OCI-LY7 (cell line): ENCODE data around the gene RBM18. TPM values are rescaled to one million over a fixed set of nuclear protein-coding genes. Genes with fewer than 3 reads are reported as not detected.

Source experiments
- BruUV-seq: library from RNA; stranded (reverse); fragments of 400-500 nt; replicated peaks from 2 replicates; lab custom pipeline; 2021; lab: Mats Ljungman, UMichigan
- CTCF ChIA-PET: fragments of 300-600 bp; sonication (Branson Sonifier 250); formaldehyde crosslinking; loops from one replicate; lab custom pipeline; 2022; ENCODE audit warnings: antibody characterized with exemption; ENCODE audit not compliant: unreplicated experiment; lab: Charles Lee
- POLR2A ChIA-PET: fragments of 300-600 bp; sonication (Branson Sonifier 250); formaldehyde crosslinking; loops from one replicate; lab custom pipeline; 2022; ENCODE audit warnings: antibody characterized with exemption; lab: Charles Lee
- DNase-seq: peaks from one replicate; pipeline ENCODE4 v3.0.0-alpha.2; 2015; ENCODE audit warnings: low spot score
- H2AFZ ChIP-seq: fragments of 200-600 bp; sonication (generic), shearing (Covaris generic); 2 replicates; pipeline ENCODE4 v1.6.1; 2014; ENCODE audit warnings: mild to moderate bottlenecking, antibody characterized with exemption, low read length, moderate library complexity
- H3K27ac ChIP-seq: fragments of 200-600 bp; sonication (generic); 2 replicates; pipeline ENCODE4 v1.5.1; 2014; ENCODE audit warnings: mixed run types, low read depth, mild to moderate bottlenecking, moderate library complexity, low read length, inconsistent platforms; ENCODE audit not compliant: poor library complexity, severe bottlenecking
- H3K36me3 ChIP-seq: fragments of 200-600 bp; sonication (generic); 2 replicates; pipeline ENCODE4 v1.6.1; 2014; ENCODE audit warnings: mild to moderate bottlenecking, antibody characterized with exemption, low read length, moderate library complexity, mixed read lengths; ENCODE audit not compliant: insufficient read depth
- H3K4me1 ChIP-seq: fragments of 200-600 bp; sonication (generic); 2 replicates; pipeline ENCODE4 v1.5.1; 2014; ENCODE audit warnings: mild to moderate bottlenecking, low read length; ENCODE audit not compliant: insufficient read depth, poor library complexity, severe bottlenecking
- H3K4me2 ChIP-seq: fragments of 200-600 bp; sonication (generic); 2 replicates; pipeline ENCODE4 v1.6.1; 2014; ENCODE audit warnings: mild to moderate bottlenecking, low read length
- H3K4me3 ChIP-seq: fragments of 200-600 bp; sonication (generic); 2 replicates; pipeline ENCODE4 v1.5.1; 2014; ENCODE audit warnings: mild to moderate bottlenecking, low read depth, low read length; ENCODE audit not compliant: poor library complexity, severe bottlenecking
- H3K79me2 ChIP-seq: fragments of 200-600 bp; sonication (generic); 2 replicates; pipeline ENCODE4 v1.6.1; 2016; ENCODE audit warnings: low read depth, mild to moderate bottlenecking, low read length, moderate library complexity, mixed read lengths; ENCODE audit not compliant: insufficient read depth
- H3K9me2 ChIP-seq: fragments of 200-600 bp; sonication (generic); 2 replicates; pipeline ENCODE4 v1.6.1; 2016; ENCODE audit warnings: mild to moderate bottlenecking, low read length, mixed read lengths; ENCODE audit not compliant: insufficient read depth
- H3K9me3 ChIP-seq: fragments of 200-600 bp; sonication (generic); 2 replicates; pipeline ENCODE4 v1.6.1; 2014; ENCODE audit warnings: mild to moderate bottlenecking, mixed run types, low read length, mixed read lengths
- H4K20me1 ChIP-seq: fragments of 200-600 bp; sonication (generic); 2 replicates; pipeline ENCODE4 v1.6.1; 2014; ENCODE audit warnings: mild to moderate bottlenecking, antibody characterized with exemption, low read length, moderate library complexity, mixed read lengths; ENCODE audit not compliant: insufficient read depth
- EZH2phosphoT487 ChIP-seq: fragments of 200-600 bp; sonication (generic); IDR thresholded peaks from 2 replicates; pipeline ENCODE4 v1.6.1; 2018; ENCODE audit warnings: low read depth, borderline replicate concordance, mild to moderate bottlenecking, mixed run types, antibody characterized with exemption, low read length, moderate library complexity, mixed read lengths
- intact Hi-C: fragments of 100-400 bp; cut with micrococcal nuclease; formaldehyde crosslinking; loops from one replicate; pipeline ENCODE4 v1.10.0; 2022; ENCODE audit not compliant: unreplicated experiment
- total RNA-seq, 2 experiments: library from RNA; depleted of rRNA in 1 of 2; stranded (reverse); fragments of >200 nt in 1 of 2; shearing (Covaris generic) in 1 of 2; gene quantifications; 2 replicates each; pipeline ENCODE4 v1.2.3, GENCODE V29; 2014 to 2022
- TF ChIP-seq, protein P1 (sequence below): fragments of 200-600 bp; sonication (generic); conservative IDR thresholded peaks from 2 replicates; pipeline ENCODE4 v1.5.1; 2014; ENCODE audit warnings: mild to moderate bottlenecking, antibody characterized with exemption, low read length, moderate library complexity, mixed read lengths

The RBM18 gene
- total RNA-seq, 2 experiments from 2014 or later = 8.3 to 22.2 TPM

DNA sequence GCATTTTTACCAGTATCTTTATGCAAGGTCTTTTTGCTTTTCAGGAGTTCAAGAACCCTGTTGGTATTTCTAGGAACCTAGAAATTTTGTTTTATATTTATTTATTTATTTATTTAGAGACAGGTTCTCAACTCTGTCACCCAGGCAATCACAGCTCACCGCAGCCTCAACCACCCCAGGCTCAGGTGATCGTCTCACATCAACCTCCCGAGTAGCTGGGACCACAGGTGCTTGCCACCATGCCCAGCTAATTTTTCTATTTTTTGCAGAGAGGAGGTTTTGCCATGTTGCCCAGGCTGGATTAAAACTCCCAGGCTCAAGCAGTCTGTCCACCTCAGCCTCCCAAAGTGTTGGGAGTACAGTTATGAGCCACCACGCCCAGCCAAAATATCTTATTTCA is 68.8 kb downstream of the RBM18 start:
- intact Hi-C loops = no loop called here
- Histone ChIP-seq H3K4me1 (no peaks in the 10 kb centered on the region), H3K9me2 (no peaks in the 10 kb centered on the region), H3K9me3 (no peaks in the 10 kb centered on the region), H3K4me2 (no peak overlapping the region), H3K27ac (no peak overlapping the region), H3K79me2 (no peaks in the 10 kb centered on the region), H3K36me3 (no peaks in the 10 kb centered on the region), H4K20me1 (no peaks in the 10 kb centered on the region), H2AFZ (no peak overlapping the region), H3K4me3 (no peak overlapping the region)
- no peak for TF ChIP-seq EZH2phosphoT487
- TF ChIP-seq, protein P1, sequence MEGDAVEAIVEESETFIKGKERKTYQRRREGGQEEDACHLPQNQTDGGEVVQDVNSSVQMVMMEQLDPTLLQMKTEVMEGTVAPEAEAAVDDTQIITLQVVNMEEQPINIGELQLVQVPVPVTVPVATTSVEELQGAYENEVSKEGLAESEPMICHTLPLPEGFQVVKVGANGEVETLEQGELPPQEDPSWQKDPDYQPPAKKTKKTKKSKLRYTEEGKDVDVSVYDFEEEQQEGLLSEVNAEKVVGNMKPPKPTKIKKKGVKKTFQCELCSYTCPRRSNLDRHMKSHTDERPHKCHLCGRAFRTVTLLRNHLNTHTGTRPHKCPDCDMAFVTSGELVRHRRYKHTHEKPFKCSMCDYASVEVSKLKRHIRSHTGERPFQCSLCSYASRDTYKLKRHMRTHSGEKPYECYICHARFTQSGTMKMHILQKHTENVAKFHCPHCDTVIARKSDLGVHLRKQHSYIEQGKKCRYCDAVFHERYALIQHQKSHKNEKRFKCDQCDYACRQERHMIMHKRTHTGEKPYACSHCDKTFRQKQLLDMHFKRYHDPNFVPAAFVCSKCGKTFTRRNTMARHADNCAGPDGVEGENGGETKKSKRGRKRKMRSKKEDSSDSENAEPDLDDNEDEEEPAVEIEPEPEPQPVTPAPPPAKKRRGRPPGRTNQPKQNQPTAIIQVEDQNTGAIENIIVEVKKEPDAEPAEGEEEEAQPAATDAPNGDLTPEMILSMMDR = no peak
- no TSS peak for BruUV-seq
- ChIA-PET POLR2A (no interaction called here), CTCF (interaction anchor here (0.6 kb wide), 1 partner anchor 1220 kb away, joined by 3 read pairs; no protein-coding TSS in a partner anchor)
- no peak for DNase-seq

DNA sequence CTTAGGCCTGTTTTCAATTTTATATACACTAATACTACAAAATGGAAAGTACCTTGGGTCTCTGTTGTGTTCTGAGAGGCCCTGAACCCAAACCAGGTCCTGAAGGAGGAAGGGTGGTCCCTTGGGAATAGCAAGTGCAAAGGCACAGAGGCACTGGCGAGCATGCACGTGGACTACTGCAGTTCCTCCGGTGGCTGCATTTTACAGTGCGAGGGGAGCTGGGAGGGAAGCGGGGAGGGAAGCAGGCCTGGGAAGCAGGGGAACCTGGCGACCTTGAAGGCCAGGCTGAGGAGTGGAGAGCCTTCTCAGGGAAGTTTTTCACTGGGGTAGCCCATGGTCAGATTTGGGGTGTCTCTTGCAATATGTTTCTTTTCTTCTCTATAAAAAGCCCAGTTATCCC is 71.0 kb downstream of the RBM18 start:
- no peaks in the 10 kb centered on the region for H3K9me3 ChIP-seq
- no peak overlapping the region for H3K4me3 ChIP-seq
- no peaks in the 10 kb centered on the region for H4K20me1 ChIP-seq
- TF ChIP-seq, protein P1 = no peak
- TF ChIP-seq EZH2phosphoT487 = no peak
- no peak overlapping the region for H3K27ac ChIP-seq
- BruUV-seq = no TSS peak
- no peaks in the 10 kb centered on the region for H3K4me1 ChIP-seq
- H3K9me2 ChIP-seq = no peaks in the 10 kb centered on the region
- no peak overlapping the region for H3K4me2 ChIP-seq
- CTCF ChIA-PET = no interaction called here
- no peaks in the 10 kb centered on the region for H3K36me3 ChIP-seq
- DNase-seq = no peak
- H3K79me2 ChIP-seq = no peaks in the 10 kb centered on the region
- intact Hi-C loops = loop anchor here (1.0 kb wide), 1 partner anchor 10 kb away; no protein-coding TSS in a partner anchor
- no peak overlapping the region for H2AFZ ChIP-seq
- POLR2A ChIA-PET = no interaction called here

DNA sequence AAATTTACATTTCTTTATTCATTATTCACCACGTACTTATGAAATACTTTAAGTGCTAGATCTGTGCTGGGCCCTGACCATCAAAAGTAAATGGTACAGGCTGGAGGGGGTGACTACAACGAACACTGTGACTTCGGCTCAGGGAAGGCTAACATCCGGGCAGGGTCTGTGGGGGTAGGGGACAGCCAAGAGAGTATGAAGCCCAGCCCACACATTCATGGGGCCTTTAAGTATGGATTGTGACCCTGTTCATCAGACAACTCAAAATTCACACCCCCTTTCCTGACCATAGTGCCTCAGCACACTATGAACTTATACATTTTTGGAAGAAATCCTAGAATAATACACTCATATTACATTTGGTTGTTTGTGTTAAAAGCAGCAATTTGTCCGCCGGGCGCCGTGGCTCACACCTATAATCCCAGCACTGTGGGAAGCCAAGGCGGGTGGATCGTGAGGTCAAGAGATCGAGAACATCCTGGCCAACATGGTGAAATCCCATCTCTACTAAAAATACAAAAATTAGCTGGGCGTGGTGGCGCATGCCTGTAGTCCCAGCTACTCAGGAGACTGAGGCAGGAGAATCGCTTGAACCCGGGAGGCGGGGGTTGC is 71.6 kb downstream of the RBM18 start:
- Histone ChIP-seq H3K27ac (no peak overlapping the region), H4K20me1 (no peaks in the 10 kb centered on the region), H3K9me3 (no peaks in the 10 kb centered on the region), H3K9me2 (no peaks in the 10 kb centered on the region), H3K4me2 (no peak overlapping the region), H3K4me1 (no peaks in the 10 kb centered on the region), H2AFZ (no peak overlapping the region), H3K4me3 (no peak overlapping the region), H3K79me2 (no peaks in the 10 kb centered on the region), H3K36me3 (no peaks in the 10 kb centered on the region)
- intact Hi-C loops = no loop called here
- no peak for TF ChIP-seq EZH2phosphoT487
- TF ChIP-seq, protein P1 = no peak
- DNase-seq = no peak
- no TSS peak for BruUV-seq
- POLR2A ChIA-PET = no interaction called here
- CTCF ChIA-PET = no interaction called here
